GM19043 (cell line): ENCODE results near the gene ACOX3.

ENCODE experiments used
- ATAC-seq: cut with Tn5 transposase; IDR thresholded peaks from one replicate; pipeline ENCODE4 v1.9.1; 2021; ENCODE audit warnings: low read depth; ENCODE audit not compliant: unreplicated experiment

ACOX3 gene

GRCh38 chr4:8468746-8469535 is 28.4 kb upstream of the ACOX3 start:
- ATAC-seq: peak; percentile 70

DNA sequence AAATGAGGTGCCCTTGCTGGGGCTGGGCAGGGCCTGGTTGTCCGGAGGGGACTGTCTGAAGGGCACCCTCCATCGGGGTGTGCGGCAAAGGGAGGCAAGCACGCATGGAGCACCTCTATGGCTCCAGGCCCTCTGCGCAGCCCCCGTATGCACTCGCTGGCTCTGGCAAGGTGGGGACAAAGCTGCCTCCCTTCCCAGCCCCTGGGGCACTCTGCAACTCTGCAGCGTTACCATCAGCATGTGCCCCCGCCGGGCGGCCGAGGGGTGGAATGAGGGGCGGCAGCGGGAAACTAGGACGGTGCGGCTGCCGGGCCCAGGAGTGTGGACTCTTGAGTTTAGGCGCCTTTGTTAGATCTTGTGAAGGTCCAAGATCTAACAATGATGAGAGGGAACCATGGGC is 26.5 kb upstream of the ACOX3 start:
- ATAC-seq: no peak

- no peak for ATAC-seq
These were observed 25.4 kb upstream of the ACOX3 start for GRCh38 chr4:8465615-8466611.

DNA sequence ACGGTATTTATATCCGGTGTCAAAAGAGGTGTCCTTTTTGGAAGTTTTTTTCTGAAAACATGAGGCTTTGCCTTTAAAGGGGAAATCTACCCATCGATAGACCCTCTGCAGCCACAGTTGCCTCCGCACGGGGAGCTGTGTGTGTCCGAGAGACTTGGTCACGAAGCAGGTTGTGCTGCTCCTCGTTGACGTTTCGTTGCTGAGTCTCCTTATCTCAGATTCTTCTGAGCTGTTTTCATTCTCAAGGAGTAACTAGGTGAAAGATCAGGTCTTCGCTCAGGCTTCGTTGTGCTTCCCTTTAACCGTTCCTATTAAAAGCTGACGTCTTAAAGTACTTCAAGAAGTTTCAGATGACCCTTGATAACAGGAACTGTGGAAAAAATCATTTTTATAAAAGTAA is 23.9 kb upstream of the ACOX3 start:
- ATAC-seq: no peak

DNA sequence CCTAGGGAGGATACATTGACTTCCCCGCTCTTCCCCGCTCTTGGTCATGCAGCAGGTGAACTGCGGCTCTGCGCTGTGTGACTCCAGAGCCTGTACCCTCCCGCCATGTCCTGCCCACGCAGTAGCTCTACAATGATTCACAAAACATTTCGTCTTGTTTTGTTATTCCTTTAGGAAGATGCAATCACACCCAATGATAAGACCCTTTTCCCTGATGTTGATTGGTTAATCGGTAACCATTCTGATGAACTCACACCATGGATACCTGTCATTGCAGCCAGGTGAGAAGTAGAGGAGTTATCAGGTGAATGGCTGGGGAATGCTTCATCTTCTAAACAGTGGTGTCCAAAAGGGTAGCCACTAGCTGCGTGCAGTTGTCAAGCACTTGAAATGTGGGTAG is 23.3 kb upstream of the ACOX3 start:
- no peak for ATAC-seq

- no peak for ATAC-seq
These were observed 21.1 kb upstream of the ACOX3 start for GRCh38 chr4:8461616-8462015.

GRCh38 chr4:8461086-8461485 is 20.6 kb upstream of the ACOX3 start:
- no peak for ATAC-seq

DNA sequence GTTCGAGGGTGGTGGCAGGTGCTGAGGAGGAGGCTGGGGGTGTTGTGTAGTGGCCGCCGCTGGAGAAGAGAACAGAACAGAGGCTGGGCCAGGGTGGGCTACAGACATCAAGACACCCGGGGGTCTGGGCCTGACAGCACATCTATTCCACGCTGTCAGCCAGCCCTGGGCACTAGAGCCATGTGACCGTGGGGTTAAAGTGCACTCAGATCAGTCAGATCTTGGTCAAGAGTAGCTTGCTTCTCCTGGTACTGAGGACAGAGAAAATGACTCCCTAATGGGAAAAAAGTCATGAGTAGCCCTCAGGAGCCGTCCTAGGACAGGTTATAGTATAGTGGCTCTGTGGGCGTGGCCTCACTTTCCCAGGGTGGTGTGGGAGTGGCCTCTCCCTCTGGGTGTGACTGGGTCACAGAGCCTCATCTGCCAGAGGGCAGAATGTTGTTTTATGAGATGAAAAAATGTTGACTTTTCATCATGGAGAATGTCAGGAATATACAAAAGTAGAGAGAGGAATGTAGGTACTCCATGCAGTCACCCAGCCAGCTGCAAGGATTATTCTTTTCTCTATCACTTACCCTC is 19.4 kb upstream of the ACOX3 start:
- ATAC-seq: no peak

GRCh38 chr4:8457646-8458252 is 17.2 kb upstream of the ACOX3 start:
- no peak for ATAC-seq

DNA sequence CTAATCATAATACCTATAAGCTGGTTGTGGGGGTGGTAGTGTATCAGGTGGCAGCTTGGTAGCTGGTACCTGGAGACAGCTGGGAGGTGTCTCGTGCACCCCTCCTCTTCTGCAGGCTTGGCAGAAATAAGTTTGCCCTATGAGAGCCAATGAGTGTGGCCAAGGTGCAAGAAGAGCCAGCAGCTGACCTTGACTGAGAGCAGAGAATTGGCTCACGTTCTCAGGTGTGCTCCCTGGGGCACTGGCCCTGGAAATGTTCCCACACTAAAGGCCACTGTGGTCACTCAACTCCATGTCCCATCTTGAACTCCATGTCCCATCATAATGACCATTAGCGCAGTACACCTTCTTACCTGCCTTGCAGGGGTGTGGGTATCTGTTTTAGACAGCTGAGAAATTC is 13.4 kb upstream of the ACOX3 start:
- ATAC-seq: no peak

GRCh38 chr4:8451440-8452182 is 11.1 kb upstream of the ACOX3 start:
- ATAC-seq: no peak

DNA sequence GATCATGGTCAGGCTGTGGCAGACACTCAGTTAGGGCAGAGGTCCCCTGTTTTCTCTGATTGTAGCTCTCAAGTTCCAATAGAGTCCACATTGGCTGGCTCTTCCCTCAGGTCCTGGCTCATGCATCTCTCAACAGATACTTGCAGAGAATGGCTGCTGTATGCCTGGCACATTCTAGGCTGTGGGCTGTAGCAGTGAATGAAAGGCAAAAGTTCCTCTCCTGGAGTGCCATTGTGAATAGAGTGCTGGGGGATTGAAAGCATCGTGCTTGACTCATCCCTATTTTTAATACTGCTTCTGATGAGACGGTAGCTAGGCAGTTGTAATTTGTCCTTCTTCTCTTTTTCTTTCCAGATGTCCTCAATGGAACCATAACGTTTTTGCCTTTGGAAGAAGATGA is 5.6 kb upstream of the ACOX3 start:
- ATAC-seq: no peak

- ATAC-seq: no peak
These were observed 3.3 kb upstream of the ACOX3 start for GRCh38 chr4:8443801-8444200.

DNA sequence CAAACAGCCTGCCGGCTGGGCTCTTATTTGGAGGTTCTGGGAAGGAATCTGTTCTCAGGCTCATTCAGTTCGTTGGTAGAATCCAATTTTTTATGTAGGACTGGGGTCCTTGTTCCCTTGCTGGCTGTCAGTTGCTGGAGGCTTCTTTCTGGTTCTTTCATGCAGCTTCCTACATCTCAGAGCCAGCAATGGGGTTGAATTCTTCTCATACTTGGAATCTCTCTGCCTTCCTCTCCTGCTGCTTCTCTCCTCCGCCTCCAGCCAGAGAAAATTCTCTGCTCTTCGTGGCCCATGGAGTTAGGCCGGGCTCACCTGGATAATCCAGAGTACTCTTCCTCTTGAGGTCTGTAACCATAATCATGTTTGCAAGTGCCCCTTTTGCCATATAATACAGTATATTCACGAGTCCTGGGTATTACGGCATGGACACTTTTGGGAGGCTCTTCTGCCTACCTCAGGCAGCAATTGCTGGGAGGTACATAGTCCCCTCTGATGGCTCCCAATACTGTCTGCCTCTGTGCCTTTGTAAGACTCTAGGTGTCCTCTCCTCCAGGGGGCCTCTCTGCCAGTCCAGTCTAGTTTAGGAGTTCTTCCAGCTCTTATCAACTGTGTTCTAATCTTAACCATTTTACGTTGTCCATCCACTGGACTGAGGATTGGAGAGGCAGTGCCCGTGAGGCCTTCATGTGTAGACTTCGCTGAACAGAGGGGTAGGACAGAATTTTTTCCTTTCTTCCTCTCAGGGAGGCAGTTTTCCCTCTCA is 2.3 kb upstream of the ACOX3 start:
- no peak for ATAC-seq

- no peak for ATAC-seq
These were observed 1.1 kb upstream of the ACOX3 start for GRCh38 chr4:8441499-8442091.

- ATAC-seq: peak; percentile 26
These were observed 520 bp downstream of the ACOX3 start for GRCh38 chr4:8439914-8440491.

GRCh38 chr4:8439168-8439567 is 1.4 kb downstream of the ACOX3 start:
- no peak for ATAC-seq

DNA sequence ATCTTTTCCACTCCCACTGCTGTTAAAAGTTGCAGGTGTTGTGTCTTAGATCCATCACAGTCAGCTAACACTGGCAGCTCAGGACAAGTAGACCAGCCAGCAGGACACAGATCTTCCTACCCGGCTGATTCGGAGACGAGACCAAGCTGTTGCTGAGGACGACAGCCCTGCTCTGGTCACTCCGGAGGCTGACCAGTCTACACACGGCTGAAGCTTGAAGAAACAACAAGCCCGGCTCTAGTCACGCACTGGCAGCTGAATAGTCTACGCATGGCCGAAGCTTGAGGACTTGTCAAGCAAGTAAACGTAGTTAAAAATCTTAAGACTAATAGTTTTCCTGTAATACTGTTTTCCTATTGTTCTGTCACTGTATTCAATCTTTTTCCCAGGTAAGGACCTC is 1.8 kb downstream of the ACOX3 start:
- no peak for ATAC-seq

DNA sequence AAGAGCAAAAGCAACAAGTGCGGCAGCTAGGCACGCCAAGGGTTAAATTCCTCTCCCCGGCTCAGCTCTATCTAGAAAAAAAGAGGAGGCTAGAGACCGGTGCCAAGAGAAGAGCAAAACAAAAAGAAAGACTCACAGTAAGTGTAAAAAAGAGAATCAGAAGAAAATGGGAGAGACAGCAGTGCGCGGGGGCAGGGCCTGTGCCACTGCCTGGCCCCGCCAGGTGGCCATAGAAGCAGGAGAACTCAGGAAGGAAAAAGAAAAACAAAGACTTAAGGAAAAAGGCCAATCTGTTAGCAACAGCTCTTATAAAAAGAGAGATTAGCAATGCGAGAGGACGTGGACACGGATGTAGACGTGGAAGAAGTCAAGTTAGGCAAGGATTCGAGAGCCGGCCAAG is 3.2 kb downstream of the ACOX3 start:
- no peak for ATAC-seq
